Neuronal stem cell (in vitro differentiated cells): ENCODE data around the gene PPFIA1.

ENCODE experiments used
- DNase-seq: peaks from one replicate; pipeline ENCODE4 v3.0.0-alpha.2; 2013; ENCODE audit warnings: low spot score
- H2AFZ ChIP-seq: one replicate; pipeline ENCODE4 v1.6.1; 2013; ENCODE audit warnings: mild to moderate bottlenecking, low read length, inconsistent platforms
- H2AK5ac ChIP-seq: 2 replicates; pipeline ENCODE4 v1.6.1; 2013; ENCODE audit warnings: low read depth, mild to moderate bottlenecking, inconsistent platforms, low read length, moderate library complexity, mixed read lengths
- H2BK120ac ChIP-seq: 2 replicates; pipeline ENCODE4 v1.6.1; 2013; ENCODE audit warnings: low read depth, mild to moderate bottlenecking, inconsistent platforms, low read length, moderate library complexity, mixed read lengths
- H2BK12ac ChIP-seq: one replicate; pipeline ENCODE4 v1.6.1; 2013; ENCODE audit warnings: low read length, inconsistent platforms
- H2BK15ac ChIP-seq: 2 replicates; pipeline ENCODE4 v1.6.1; 2013; ENCODE audit warnings: mild to moderate bottlenecking, low read length, inconsistent platforms, mixed read lengths
- H2BK5ac ChIP-seq: one replicate; pipeline ENCODE4 v1.6.1; 2013; ENCODE audit warnings: inconsistent platforms, mild to moderate bottlenecking, low read length, moderate library complexity
- H3K14ac ChIP-seq: one replicate; pipeline ENCODE4 v1.6.1; 2013; ENCODE audit warnings: low read length, inconsistent platforms
- H3K18ac ChIP-seq: 2 replicates; pipeline ENCODE4 v1.6.1; 2013; ENCODE audit warnings: low read length, inconsistent platforms
- H3K23ac ChIP-seq: 2 replicates; pipeline ENCODE4 v1.6.1; 2013; ENCODE audit warnings: low read depth, mild to moderate bottlenecking, mixed read lengths, low read length, inconsistent platforms; ENCODE audit not compliant: poor library complexity
- H3K27ac ChIP-seq: replicated peaks from 3 replicates; pipeline ENCODE4 v1.5.1; 2013; ENCODE audit warnings: low read length, inconsistent platforms
- H3K27me3 ChIP-seq, 3 experiments: 2 replicates each; pipeline ENCODE4 v1.6.1; 2013; ENCODE audit warnings: low read length in 3 of 3, mild to moderate bottlenecking in 2 of 3, inconsistent platforms in 1 of 3, low read depth in 1 of 3, mixed read lengths in 1 of 3, moderate library complexity in 1 of 3; ENCODE audit not compliant: control insufficient read depth in 3 of 3, insufficient read depth in 3 of 3
- H3K36me3 ChIP-seq, 2 donors: replicated peaks in 1 of 2; 2 replicates each; pipeline ENCODE4 v1.6.1; 2013; ENCODE audit warnings: low read length in 2 of 2; ENCODE audit not compliant: control insufficient read depth in 2 of 2, insufficient read depth in 2 of 2
- H3K4ac ChIP-seq: 2 replicates; pipeline ENCODE4 v1.6.1; 2013; ENCODE audit warnings: inconsistent platforms, mild to moderate bottlenecking, low read length, moderate library complexity
- H3K4me1 ChIP-seq, 2 donors: 1 replicate in 1 of 2; 2 replicates in 1 of 2; pipeline ENCODE4 v1.6.1; 2013; ENCODE audit warnings: low read length in 2 of 2, low read depth in 1 of 2; ENCODE audit not compliant: control insufficient read depth in 2 of 2, insufficient read depth in 1 of 2
- H3K4me2 ChIP-seq: one replicate; pipeline ENCODE4 v1.6.1; 2013; ENCODE audit warnings: mild to moderate bottlenecking, low read length, inconsistent platforms; ENCODE audit not compliant: insufficient read depth, poor library complexity, severe bottlenecking
- H3K4me3 ChIP-seq, 2 donors: 2 replicates each; pipeline ENCODE4 v1.5.1; 2013; ENCODE audit warnings: low read length in 2 of 2, mild to moderate bottlenecking in 2 of 2, inconsistent platforms in 1 of 2, moderate library complexity in 1 of 2
- H3K79me1 ChIP-seq: one replicate; pipeline ENCODE4 v1.6.1; 2013; ENCODE audit warnings: low read depth, mild to moderate bottlenecking, inconsistent platforms, low read length, moderate library complexity
- H3K9ac ChIP-seq: one replicate; pipeline ENCODE4 v1.6.1; 2013; ENCODE audit warnings: mild to moderate bottlenecking, low read depth, low read length, inconsistent platforms; ENCODE audit not compliant: poor library complexity
- H3K9me3 ChIP-seq, 2 donors: replicated peaks in 1 of 2; 2 replicates each; pipeline versions ENCODE3 to v1.6.1; 2013; ENCODE audit warnings: low read length in 2 of 2, mild to moderate bottlenecking in 2 of 2, inconsistent platforms in 1 of 2, low read depth in 1 of 2, mixed read lengths in 1 of 2, moderate library complexity in 1 of 2; ENCODE audit not compliant: control insufficient read depth in 2 of 2, insufficient read depth in 1 of 2
- H4K8ac ChIP-seq: one replicate; pipeline ENCODE4 v1.6.1; 2013; ENCODE audit warnings: low read depth, mild to moderate bottlenecking, inconsistent platforms, low read length, moderate library complexity
- H4K91ac ChIP-seq: one replicate; pipeline ENCODE4 v1.6.1; 2013; ENCODE audit warnings: low read length, low read depth, mild to moderate bottlenecking, inconsistent platforms; ENCODE audit not compliant: poor library complexity
- whole genome bisulfite sequencing, 2 donors: extraction: QIAGEN DNeasy Blood & Tissue Kit; methylation state at CpG; one replicate each; pipeline ENCODE4 v1.1.7; 2013; ENCODE audit warnings: missing lambda C conversion rate in 2 of 2, mixed read lengths in 1 of 2; ENCODE audit not compliant: insufficient read length in 2 of 2, insufficient replicate concordance in 1 of 2; ENCODE audit errors: extremely low coverage in 2 of 2; 5-methylcytosine and 5-hydroxymethylcytosine counted together

The PPFIA1 gene

GRCh38 chr11:70322666-70323065 lies 52.2 kb downstream of the PPFIA1 start:
- H2BK15ac ChIP-seq: no peak overlapping the region
- H3K4me3 ChIP-seq: no peak overlapping the region
- peaks cover 0 to 2% of the 10 kb centered on the region in 2 donors for H3K9me3 ChIP-seq
- no peak overlapping the region for H2BK5ac ChIP-seq
- no peaks in the 10 kb centered on the region for H3K27me3 ChIP-seq
- WGBS, 2 donors: no CpG with 5 or more reads among the region's 2 CpGs
- no peak overlapping the region for H3K27ac ChIP-seq
- no peak overlapping the region for H2BK120ac ChIP-seq
- peaks cover 31 to 36% of the 10 kb centered on the region in 2 donors for H3K4me1 ChIP-seq
- H3K36me3 ChIP-seq: peaks cover 7 to 50% of the 10 kb centered on the region in 2 donors
- no peak overlapping the region for H3K23ac ChIP-seq
- no peak overlapping the region for H3K14ac ChIP-seq
- H3K9ac ChIP-seq: no peak overlapping the region
- H3K4me2 ChIP-seq: no peak overlapping the region
- no peak overlapping the region for H4K91ac ChIP-seq
- H2BK12ac ChIP-seq: no peak overlapping the region
- DNase-seq: no peak
- H2AK5ac ChIP-seq: no peak overlapping the region
- no peak overlapping the region for H3K18ac ChIP-seq
- H3K79me1 ChIP-seq: peaks cover 5% of the 10 kb centered on the region
- H4K8ac ChIP-seq: no peak overlapping the region
- no peak overlapping the region for H3K4ac ChIP-seq
- H2AFZ ChIP-seq: no peak overlapping the region

- Histone ChIP-seq H3K18ac (no peak overlapping the region), H2BK15ac (no peak overlapping the region), H3K9ac (no peak overlapping the region), H3K79me1 (peaks cover 5% of the 10 kb centered on the region), H2BK12ac (no peak overlapping the region), H2BK5ac (no peak overlapping the region), H3K4me2 (no peak overlapping the region), H4K91ac (no peak overlapping the region), H3K4ac (no peak overlapping the region), H3K14ac (no peak overlapping the region), H3K27me3 (no peaks in the 10 kb centered on the region), H2BK120ac (no peak overlapping the region), H2AFZ (no peak overlapping the region), H3K4me1 (peaks cover 28 to 31% of the 10 kb centered on the region in 2 donors), H3K36me3 (peaks cover 8 to 51% of the 10 kb centered on the region in 2 donors), H3K23ac (no peak overlapping the region), H3K27ac (peak overlapping the region; percentile 36), H4K8ac (no peak overlapping the region), H3K4me3 (no peak overlapping the region), H3K9me3 (no peaks in the 10 kb centered on the region), H2AK5ac (no peak overlapping the region)
- no peak for DNase-seq
- WGBS, 2 donors: no CpG with 5 or more reads among the region's 1 CpG
These were observed 53.3 kb downstream of the PPFIA1 start for GRCh38 chr11:70323806-70324205.

GRCh38 chr11:70324376-70325115 lies 54.1 kb downstream of the PPFIA1 start:
- H3K4me2 ChIP-seq: no peak overlapping the region
- no peak overlapping the region for H2BK12ac ChIP-seq
- no peak overlapping the region for H3K4ac ChIP-seq
- no peak overlapping the region for H3K9ac ChIP-seq
- WGBS, 2 donors: no CpG with 5 or more reads among the region's 10 CpGs
- H3K79me1 ChIP-seq: peaks cover 5% of the 10 kb centered on the region
- H3K9me3 ChIP-seq: no peaks in the 10 kb centered on the region
- no peak overlapping the region for H3K23ac ChIP-seq
- no peak overlapping the region for H3K18ac ChIP-seq
- H3K27ac ChIP-seq: peak overlapping the region; percentile 36
- no peak overlapping the region for H4K8ac ChIP-seq
- H3K36me3 ChIP-seq: peaks cover 8 to 58% of the 10 kb centered on the region in 2 donors
- peaks cover 21 to 30% of the 10 kb centered on the region in 2 donors for H3K4me1 ChIP-seq
- no peak overlapping the region for H2AK5ac ChIP-seq
- H2AFZ ChIP-seq: no peak overlapping the region
- no peak overlapping the region for H2BK15ac ChIP-seq
- no peak overlapping the region for H2BK120ac ChIP-seq
- no peak overlapping the region for H2BK5ac ChIP-seq
- H3K27me3 ChIP-seq: no peaks in the 10 kb centered on the region
- peak; percentile 24 for DNase-seq
- no peak overlapping the region for H3K4me3 ChIP-seq
- H3K14ac ChIP-seq: no peak overlapping the region
- H4K91ac ChIP-seq: no peak overlapping the region

GRCh38 chr11:70325824-70326223 lies 55.3 kb downstream of the PPFIA1 start:
- H3K4me1 ChIP-seq: peaks cover 17 to 28% of the 10 kb centered on the region in 2 donors
- no peak overlapping the region for H3K27ac ChIP-seq
- no peak overlapping the region for H2BK120ac ChIP-seq
- H3K27me3 ChIP-seq: no peaks in the 10 kb centered on the region
- peaks cover 3% of the 10 kb centered on the region for H3K79me1 ChIP-seq
- H3K9me3 ChIP-seq: no peaks in the 10 kb centered on the region
- no peak overlapping the region for H3K4ac ChIP-seq
- no peak overlapping the region for H2BK15ac ChIP-seq
- no peak overlapping the region for H3K9ac ChIP-seq
- H4K91ac ChIP-seq: no peak overlapping the region
- H2AK5ac ChIP-seq: no peak overlapping the region
- WGBS, 2 donors: no CpG with 5 or more reads among the region's 3 CpGs
- no peak overlapping the region for H2BK12ac ChIP-seq
- H4K8ac ChIP-seq: no peak overlapping the region
- no peak overlapping the region for H3K4me2 ChIP-seq
- peaks cover 10 to 62% of the 10 kb centered on the region in 2 donors for H3K36me3 ChIP-seq
- H3K23ac ChIP-seq: no peak overlapping the region
- no peak overlapping the region for H2AFZ ChIP-seq
- DNase-seq: no peak
- H3K18ac ChIP-seq: no peak overlapping the region
- no peak overlapping the region for H3K4me3 ChIP-seq
- no peak overlapping the region for H2BK5ac ChIP-seq
- H3K14ac ChIP-seq: no peak overlapping the region
